GM19372 (cell line): ENCODE data around the gene RMND5A.
"Not testable (repeated sequence)": the region's sequence is repeated elsewhere in the genome, so short reads cannot be mapped to it uniquely, and the experiment has no call there.

Experiments
- ATAC-seq: cut with Tn5 transposase; IDR thresholded peaks from one replicate; pipeline ENCODE4 v1.9.1; 2021; ENCODE audit warnings: mild to moderate bottlenecking, low read depth, moderate library complexity; ENCODE audit not compliant: unreplicated experiment

Gene RMND5A

GRCh38 chr2:86708126-86708525 is 12.0 kb upstream of the RMND5A start:
- ATAC-seq: not testable (repeated sequence)

- not testable (repeated sequence) for ATAC-seq
Measured at GRCh38 chr2:86714579-86715173, 5.4 kb upstream of the RMND5A start.

DNA sequence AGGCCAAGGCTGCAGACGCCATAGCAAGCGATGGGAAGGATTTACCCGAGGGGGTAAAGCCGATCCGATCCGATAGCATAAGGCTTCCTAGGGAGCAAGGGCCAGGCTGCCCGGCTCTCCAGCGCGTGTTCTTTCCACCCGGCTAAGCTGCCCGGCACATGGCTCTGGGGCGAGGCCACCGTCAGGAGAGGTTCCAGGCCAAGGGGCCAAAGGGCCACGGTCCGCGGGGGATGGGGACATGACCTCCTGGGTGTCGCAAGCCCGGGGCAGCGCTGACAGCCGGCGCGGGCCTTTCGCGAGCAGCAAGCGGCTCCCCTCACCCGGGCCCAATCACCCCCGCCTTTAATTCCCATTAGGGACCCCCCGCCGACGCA is 841 bp upstream of the RMND5A start:
- ATAC-seq: not testable (repeated sequence)

DNA sequence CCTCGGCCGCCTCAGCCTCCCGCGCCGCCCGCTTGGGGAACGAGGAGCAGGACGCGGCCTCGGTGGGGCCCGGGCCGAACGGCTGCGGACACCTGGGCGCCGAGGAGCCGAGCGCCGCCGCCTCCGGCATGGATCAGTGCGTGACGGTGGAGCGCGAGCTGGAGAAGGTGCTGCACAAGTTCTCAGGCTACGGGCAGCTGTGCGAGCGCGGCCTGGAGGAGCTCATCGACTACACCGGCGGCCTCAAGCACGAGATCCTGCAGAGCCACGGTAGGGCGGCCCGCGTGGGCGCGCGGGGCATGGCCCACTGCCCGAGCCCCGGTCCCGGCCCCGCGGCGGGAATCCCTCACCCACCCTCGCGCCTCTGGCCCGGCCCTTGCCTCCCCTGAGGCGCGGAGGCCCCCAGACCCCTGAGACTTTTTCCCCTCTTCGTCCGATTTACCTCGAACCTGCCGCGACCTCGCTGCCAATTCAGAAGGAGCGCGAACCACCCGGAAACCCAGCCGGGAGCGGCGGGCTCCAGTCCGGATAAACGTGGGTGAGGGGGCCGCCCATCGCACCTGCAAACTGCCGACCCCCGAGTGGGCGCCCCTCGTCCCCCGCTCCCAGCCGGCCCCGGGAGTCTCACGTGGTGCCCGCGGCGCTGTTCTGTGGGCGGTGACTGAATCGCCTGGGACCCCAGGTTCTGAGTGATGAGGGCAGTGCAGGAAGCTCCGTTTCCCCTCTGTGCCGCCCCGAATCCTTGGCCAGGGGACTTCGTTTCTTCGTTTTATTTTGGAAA is 639 bp downstream of the RMND5A start:
- ATAC-seq: peak; percentile 23

GRCh38 chr2:86725706-86726105 is 5.6 kb downstream of the RMND5A start:
- not testable (repeated sequence) for ATAC-seq

DNA sequence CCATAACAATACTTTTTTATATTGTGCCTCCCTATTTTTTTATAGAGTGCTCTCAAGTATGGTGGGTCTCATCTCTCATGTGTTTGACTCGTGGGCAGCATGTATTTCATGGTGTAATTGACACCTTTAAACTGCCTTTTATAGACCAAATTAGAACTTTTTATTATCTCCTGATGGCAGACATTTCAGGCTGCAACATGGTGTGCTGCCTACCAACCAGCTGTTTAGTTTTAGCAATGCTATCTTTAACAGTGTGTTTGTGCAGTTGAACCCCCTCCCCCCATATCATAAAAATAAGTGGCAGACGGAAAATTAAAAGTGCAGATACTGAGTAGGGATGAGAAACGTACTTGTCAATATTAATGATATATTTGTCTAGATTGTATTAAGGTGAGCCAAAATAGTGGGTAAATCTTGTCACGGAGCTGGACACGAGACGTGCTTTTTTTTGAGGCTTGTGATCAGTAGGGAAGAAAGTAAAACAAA is 12.0 kb downstream of the RMND5A start:
- ATAC-seq: not testable (repeated sequence)

DNA sequence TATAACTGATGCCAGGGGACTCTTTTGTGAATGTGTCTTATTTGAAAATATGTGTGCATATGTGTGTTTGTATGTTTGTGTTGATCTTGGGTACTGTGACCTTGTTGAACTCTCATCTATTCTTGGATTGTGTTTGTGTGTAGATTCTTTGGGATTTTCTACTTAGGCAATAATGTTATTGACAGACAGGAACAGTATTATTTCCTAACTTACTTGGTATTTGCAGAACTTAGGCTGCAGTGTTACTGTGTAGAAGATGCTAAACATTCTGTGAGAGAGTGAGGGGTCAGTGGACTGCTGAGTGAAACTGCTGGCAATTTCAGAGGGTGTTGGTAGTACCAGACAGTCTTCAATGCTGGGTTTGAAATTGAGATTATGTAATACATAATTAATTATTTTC is 12.7 kb downstream of the RMND5A start:
- ATAC-seq: not testable (repeated sequence)

- ATAC-seq: not testable (repeated sequence)
Measured at GRCh38 chr2:86733528-86733927, 13.4 kb downstream of the RMND5A start.

GRCh38 chr2:86734896-86735295 is 14.8 kb downstream of the RMND5A start:
- not testable (repeated sequence) for ATAC-seq

- not testable (repeated sequence) for ATAC-seq
Measured at GRCh38 chr2:86739485-86739884, 19.4 kb downstream of the RMND5A start.

DNA sequence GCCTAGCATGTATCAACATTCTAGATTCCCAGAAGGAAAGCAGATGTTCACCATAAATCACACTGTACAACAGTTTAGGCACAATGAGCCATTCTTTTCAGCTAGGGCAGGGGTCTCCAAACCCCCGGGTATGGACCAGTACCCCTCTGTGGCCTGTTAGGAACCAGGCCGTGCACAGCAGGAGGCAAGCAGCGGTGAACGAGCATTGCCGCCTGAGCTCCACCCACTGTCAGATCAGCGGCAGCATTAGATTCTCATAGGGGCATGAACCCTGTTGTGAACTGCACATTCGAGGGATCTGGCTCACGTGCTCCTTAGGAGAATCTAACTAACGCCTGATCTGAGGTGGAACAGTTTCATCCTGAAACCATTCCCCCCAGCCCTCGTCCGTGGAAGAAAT is 19.8 kb downstream of the RMND5A start:
- not testable (repeated sequence) for ATAC-seq

DNA sequence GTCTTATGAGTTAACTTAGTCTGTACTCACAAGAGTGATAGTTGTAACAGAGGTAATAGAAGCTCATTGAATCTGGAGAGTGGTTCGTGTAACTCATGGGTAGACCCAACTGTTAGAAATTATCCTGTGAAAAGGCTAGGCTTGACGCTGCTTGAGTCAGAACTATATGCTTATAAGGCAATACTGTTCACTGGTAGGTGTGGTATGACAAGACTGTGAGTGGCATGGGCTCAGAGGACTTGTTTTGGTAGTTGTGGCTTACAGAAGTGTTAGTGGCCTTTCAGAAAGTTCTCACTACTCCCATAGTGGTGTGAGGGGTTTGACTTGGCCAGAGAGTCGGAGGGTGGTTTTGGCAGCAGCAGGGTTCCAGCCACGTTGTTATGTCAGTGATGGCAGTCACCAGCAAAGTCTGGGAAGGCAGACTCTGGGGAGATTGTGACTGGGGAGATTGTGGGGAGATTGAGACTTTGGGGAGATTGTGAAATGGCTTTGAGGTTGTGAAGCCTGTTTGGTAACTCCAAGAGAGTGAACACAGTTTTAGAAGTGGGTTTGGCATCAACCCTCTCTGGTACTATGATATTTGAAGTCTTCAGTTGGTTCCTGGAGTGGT is 21.9 kb downstream of the RMND5A start:
- ATAC-seq: not testable (repeated sequence)

- no peak for ATAC-seq
Measured at GRCh38 chr2:86744152-86744551, 24.1 kb downstream of the RMND5A start.

- no peak for ATAC-seq
Measured at GRCh38 chr2:86746939-86747338, 26.8 kb downstream of the RMND5A start.

DNA sequence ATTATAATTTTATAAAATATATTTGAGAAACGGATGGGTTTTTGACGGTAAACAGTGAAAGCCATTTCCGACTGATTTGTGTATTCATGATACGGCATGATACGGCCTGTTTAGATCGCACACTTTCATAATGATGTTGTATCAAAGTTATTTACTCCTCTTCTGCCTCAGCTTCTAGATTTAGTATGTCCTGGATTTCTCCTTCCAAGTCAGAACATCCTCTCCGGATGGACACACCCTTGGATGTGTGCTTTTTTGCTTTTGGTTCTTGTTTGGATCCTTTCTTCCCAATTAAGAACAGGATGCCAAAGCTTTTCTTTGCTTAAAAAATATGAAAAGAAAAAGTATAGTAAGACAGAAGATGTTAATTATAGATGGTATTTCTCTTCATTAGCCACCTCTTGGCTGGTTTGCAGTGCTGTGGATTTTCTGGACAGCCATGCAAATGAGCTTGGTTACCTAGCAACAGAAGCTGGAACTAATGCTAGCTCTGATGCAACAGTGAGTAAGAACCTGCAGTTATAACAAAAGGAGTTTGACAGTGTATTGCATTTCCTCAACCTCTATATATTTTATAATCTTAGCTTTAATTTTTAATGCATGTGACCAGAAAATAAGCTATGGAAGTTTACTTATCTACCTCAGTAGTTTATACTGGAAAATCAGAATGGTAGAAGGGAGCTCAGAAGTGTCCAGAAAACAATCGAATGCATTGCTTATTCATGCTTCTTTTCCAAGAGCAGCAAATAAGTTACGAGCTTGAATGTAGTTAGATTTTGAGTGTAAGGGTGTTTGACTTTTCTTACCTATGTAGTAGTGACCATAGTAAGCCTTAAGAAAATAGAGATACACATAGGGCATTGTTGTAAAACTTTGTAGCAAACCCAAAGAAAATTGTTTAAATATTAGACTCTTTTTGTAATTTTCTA is 27.9 kb downstream of the RMND5A start:
- ATAC-seq: no peak

GRCh38 chr2:86750240-86750839 is 30.2 kb downstream of the RMND5A start:
- ATAC-seq: no peak

DNA sequence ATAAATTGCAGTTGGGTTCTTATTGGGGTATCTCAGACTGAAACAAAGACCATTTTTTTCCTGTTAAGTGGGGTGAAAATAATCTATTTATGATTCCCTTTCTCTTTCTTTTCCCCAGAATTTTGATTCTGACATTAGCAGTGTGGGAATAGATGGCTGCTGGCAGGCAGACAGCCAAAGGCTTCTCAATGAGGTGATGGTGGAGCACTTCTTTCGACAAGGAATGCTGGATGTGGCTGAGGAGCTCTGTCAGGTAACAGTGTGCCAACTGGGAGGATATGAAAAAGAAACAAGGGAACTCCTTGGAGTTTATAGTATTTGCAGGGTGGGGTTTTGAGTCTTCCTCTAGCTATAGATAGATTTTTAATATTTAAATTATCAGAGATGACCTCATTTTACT is 31.7 kb downstream of the RMND5A start:
- ATAC-seq: no peak

DNA sequence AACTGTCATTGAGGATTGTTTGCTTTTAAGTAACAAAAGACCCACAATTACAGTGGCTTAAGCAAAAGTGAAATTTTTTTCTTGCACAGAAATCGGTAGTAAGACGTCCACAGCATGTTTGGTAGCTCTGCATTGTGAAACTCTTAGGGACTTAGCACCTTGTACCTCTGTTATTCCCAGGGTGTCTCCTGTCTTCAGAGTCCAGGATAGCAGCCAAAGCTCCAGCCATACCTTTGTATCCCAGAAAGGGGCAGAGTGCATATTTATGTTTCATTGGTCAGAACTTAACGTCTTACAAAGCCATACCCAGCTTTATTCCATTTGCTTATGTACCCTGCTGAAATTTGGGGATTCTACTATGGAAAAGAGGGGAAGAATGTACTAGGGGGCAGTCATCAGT is 32.8 kb downstream of the RMND5A start:
- ATAC-seq: no peak

DNA sequence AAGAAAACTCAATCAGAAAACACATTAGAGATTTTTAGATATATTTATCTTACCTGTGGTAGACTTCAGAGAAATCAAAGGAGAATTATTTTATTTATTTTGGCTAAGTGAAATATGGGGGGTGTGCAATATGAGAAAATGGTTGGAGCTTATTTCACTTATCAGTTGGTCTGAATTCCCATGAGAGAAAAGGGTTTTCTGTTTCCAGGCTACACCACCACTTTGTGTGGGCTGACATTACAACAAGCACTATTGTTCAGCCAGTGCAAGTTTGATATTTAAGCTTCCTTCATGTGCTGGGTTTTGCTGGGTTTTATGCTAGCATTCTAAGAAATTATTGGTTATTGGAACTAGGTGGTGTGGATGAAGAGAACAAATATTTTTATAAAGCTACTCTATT is 33.5 kb downstream of the RMND5A start:
- no peak for ATAC-seq

DNA sequence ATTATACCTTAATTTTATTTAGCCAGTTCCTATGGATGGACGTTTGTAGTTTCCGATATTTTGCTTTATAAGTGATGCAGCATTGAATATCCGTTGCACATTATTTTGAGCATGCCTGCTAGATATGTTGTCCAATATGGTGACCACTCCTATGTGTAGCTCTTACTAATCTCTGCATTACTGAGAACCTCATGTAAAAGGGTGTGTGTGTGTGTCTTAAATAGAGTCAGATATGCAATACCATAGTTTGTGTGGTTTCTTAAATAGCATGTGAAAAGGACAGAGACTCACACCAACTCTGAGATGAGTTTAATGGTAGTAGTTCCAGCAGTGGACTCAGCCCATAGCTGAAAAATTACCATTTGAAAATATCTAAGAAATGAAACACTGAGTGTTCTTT is 38.3 kb downstream of the RMND5A start:
- no peak for ATAC-seq
